K562 (cell line): ENCODE results near the gene COPS6. TPM values are rescaled to one million over a fixed set of nuclear protein-coding genes. Genes with fewer than 3 reads are reported as not detected.

Experiments used
- BMI1 ChIP-seq: fragments of 150-350 bp; IDR thresholded peaks from 2 replicates; pipeline ENCODE4 v1.6.1; 2014; ENCODE audit warnings: low read length
- CEBPG ChIP-seq, 3 experiments: fragments of 200-800 bp in 1 of 3; sonication (Bioruptor generic) in 1 of 3; sonication (generic) in 1 of 3; formaldehyde crosslinking in 1 of 3; IDR thresholded peaks in 2 of 3; conservative IDR thresholded peaks in 1 of 3; 2 replicates each; pipeline versions ENCODE4 v1.6.1 to v1.8.0; 2016 to 2022; ENCODE audit warnings: missing compliant biosample characterization in 2 of 3, missing genetic modification characterization in 2 of 3, mild to moderate bottlenecking in 1 of 3, missing genetic modification reagents in 1 of 3
- DMBX1 ChIP-seq: fragments of 250-450 bp; sonication (Bioruptor Pico); IDR thresholded peaks from 2 replicates; pipeline ENCODE4 v1.8.0; 2022; ENCODE audit warnings: inconsistent platforms, mild to moderate bottlenecking, moderate library complexity, borderline replicate concordance
- HDGF ChIP-seq: fragments of 450-650 bp; IDR thresholded peaks from 2 replicates; pipeline ENCODE4 v1.6.1; 2016
- MAFG ChIP-seq: fragments of 450-650 bp; conservative IDR thresholded peaks from 2 replicates; pipeline ENCODE4 v1.6.1; 2016; ENCODE audit warnings: missing genetic modification characterization, missing compliant biosample characterization
- MCM2 ChIP-seq: fragments of 450-650 bp; IDR thresholded peaks from 2 replicates; pipeline ENCODE4 v1.6.1; 2017; ENCODE audit warnings: low read depth, mild to moderate bottlenecking
- MIER1 ChIP-seq: fragments of 450-650 bp; IDR thresholded peaks from 2 replicates; pipeline ENCODE4 v1.6.1; 2016; ENCODE audit warnings: antibody characterized with exemption, mild to moderate bottlenecking, low read depth
- MXD1 ChIP-seq: fragments of 250-450 bp; sonication (Bioruptor Pico); IDR thresholded peaks from 2 replicates; pipeline ENCODE4 v1.8.0; 2021; ENCODE audit warnings: borderline replicate concordance, mild to moderate bottlenecking, moderate library complexity; ENCODE audit not compliant: poor library complexity, severe bottlenecking
- NBN ChIP-seq: fragments of 450-650 bp; IDR thresholded peaks from 2 replicates; pipeline ENCODE4 v1.6.1; 2016; ENCODE audit warnings: low read depth, mild to moderate bottlenecking
- NFATC3 ChIP-seq: fragments of 450-650 bp; IDR thresholded peaks from 2 replicates; pipeline ENCODE4 v1.6.1; 2017; ENCODE audit warnings: mild to moderate bottlenecking
- PHF20 ChIP-seq: fragments of 450-650 bp; IDR thresholded peaks from 2 replicates; pipeline ENCODE4 v1.6.1; 2018; ENCODE audit not compliant: partially characterized antibody
- RBM14 ChIP-seq: fragments of 200-400 bp; formaldehyde crosslinking; IDR thresholded peaks from 2 replicates; pipeline ENCODE4 v1.6.1; 2018; ENCODE audit warnings: low read depth, mild to moderate bottlenecking, low read length, moderate library complexity, borderline replicate concordance; ENCODE audit not compliant: insufficient read depth
- TCF7L2 ChIP-seq: fragments of 150-350 bp; IDR thresholded peaks from 2 replicates; pipeline ENCODE4 v1.6.1; 2016; ENCODE audit warnings: low read depth, mild to moderate bottlenecking, low read length, moderate library complexity
- ZBTB12 ChIP-seq: fragments of 250-450 bp; sonication (Bioruptor Pico); IDR thresholded peaks from 2 replicates; pipeline ENCODE4 v1.4.0; 2020
- ZBTB26 ChIP-seq: fragments of 450-650 bp; formaldehyde crosslinking; IDR thresholded peaks from 2 replicates; pipeline ENCODE4 v1.4.0; 2022; ENCODE audit warnings: missing genetic modification characterization
- ZHX1 ChIP-seq: fragments of 150-350 bp; conservative IDR thresholded peaks from 2 replicates; pipeline ENCODE4 v1.6.1; 2014; ENCODE audit warnings: low read length
- ZKSCAN3 ChIP-seq: fragments of 250-450 bp; sonication (Bioruptor Pico); IDR thresholded peaks from 2 replicates; pipeline ENCODE4 v1.4.0; 2020
- ZNF140 ChIP-seq: fragments of 250-450 bp; sonication (Bioruptor Pico); IDR thresholded peaks from 2 replicates; pipeline ENCODE4 v1.8.0; 2021; ENCODE audit warnings: moderate library complexity, mild to moderate bottlenecking, inconsistent platforms
- ZNF444 ChIP-seq: fragments of 250-450 bp; sonication (Bioruptor Pico); IDR thresholded peaks from 2 replicates; pipeline ENCODE4 v1.4.0; 2020; ENCODE audit warnings: mild to moderate bottlenecking, moderate library complexity
- ZNF79 ChIP-seq: fragments of 250-450 bp; sonication (Bioruptor Pico); IDR thresholded peaks from 2 replicates; pipeline ENCODE4 v1.4.0; 2020; ENCODE audit warnings: low read depth, mild to moderate bottlenecking, moderate library complexity
- polyA plus RNA-seq, 8 experiments: library from polyadenylated mRNA; depleted of rRNA in 4 of 8; stranded (reverse) in 5 of 8; unstranded in 3 of 8; fragments of >200 nt; fragmentation: Nextera tagmentation in 2 of 8; fragmentation: Illumina TruSeq in 1 of 8; extraction: Ambion mirVana in 2 of 8; extraction: Trizol in 1 of 8; gene quantifications; 2 replicates each; pipeline versions ENCODE4 v1.2.1 to v1.2.3, GENCODE V29; 2011 to 2014; ENCODE audit warnings: inconsistent platforms in 1 of 8, missing spikeins in 1 of 8
- total RNA-seq, 7 experiments: library from RNA; depleted of rRNA in 6 of 7; stranded (reverse); fragments of >200 nt in 6 of 7; fragmentation: Illumina TruSeq in 2 of 7; extraction: Trizol in 2 of 7; gene quantifications; 2 replicates each; pipeline versions ENCODE4 v1.2.1 to v1.2.3, GENCODE V29; 2011 to 2021; ENCODE audit warnings: low replicate concordance in 1 of 7

Gene COPS6
- total and polyA plus RNA-seq, 9 of the 15 experiments (the other 6 are each of a cell fraction or from before 2014, with no cell fraction given), result 63.0 to 331 (median 168) TPM

GRCh38 chr7:100101016-100101862, 12.5 kb downstream of the COPS6 start, which contains the start of the genes AP4M1 and MCM7 (continued):
- TF ChIP-seq ZHX1, result no peak
- no peak for TF ChIP-seq MXD1 (CRISPR knock-in tag)
- peak; percentile 23; the same call in 1 of the 2 replicates for TF ChIP-seq ZBTB26 (CRISPR knock-in tag)
- no peak for TF ChIP-seq HDGF
- no peak for TF ChIP-seq PHF20
- no peak for TF ChIP-seq TCF7L2
- no peak for TF ChIP-seq ZNF79 (CRISPR knock-in tag)
- no peak for TF ChIP-seq MCM2
- no peak for TF ChIP-seq NBN
- no peak for TF ChIP-seq DMBX1 (CRISPR knock-in tag)
- TF ChIP-seq MAFG, result no peak
- TF ChIP-seq RBM14, result peak; percentile 99; the same call in 1 of the 2 replicates
- TF ChIP-seq NFATC3, result no peak
- no peak for TF ChIP-seq ZBTB12 (CRISPR knock-in tag)
- TF ChIP-seq BMI1, result no peak
- TF ChIP-seq MIER1, result no peak
- TF ChIP-seq ZNF444 (CRISPR knock-in tag), result no peak
- no peak for TF ChIP-seq ZNF140 (CRISPR knock-in tag)
- no peak for TF ChIP-seq ZKSCAN3 (CRISPR knock-in tag)
- no peak; the same call in 1 of the 2 replicates for TF ChIP-seq CEBPG (CRISPR knock-in tag; IDR thresholded peaks at IDR 0.05)
- TF ChIP-seq CEBPG (tag; conservative IDR thresholded peaks at IDR 0.05 in 1 of 2, IDR thresholded peaks at IDR 0.05 in 1 of 2), result peak in 1 of 2 experiments; percentile 19; a peak in 1 of 4 replicates
